BLaER1 (cell line): ENCODE results near the gene TAC4.

ENCODE experiments used
- H3K27ac ChIP-seq: shearing (Covaris generic); formaldehyde crosslinking; 2 replicates; pipeline ENCODE4 v1.8.1; 2022
- H3K27me3 ChIP-seq: shearing (Covaris generic); formaldehyde crosslinking; 2 replicates; pipeline ENCODE4 v1.8.1; 2022
- H3K36me3 ChIP-seq: shearing (Covaris generic); formaldehyde crosslinking; 2 replicates; pipeline ENCODE4 v1.8.1; 2022
- H3K4me1 ChIP-seq: shearing (Covaris generic); formaldehyde crosslinking; 2 replicates; pipeline ENCODE4 v1.8.1; 2022
- H3K4me2 ChIP-seq: shearing (Covaris generic); formaldehyde crosslinking; 2 replicates; pipeline ENCODE4 v1.8.1; 2022
- H3K4me3 ChIP-seq: shearing (Covaris generic); formaldehyde crosslinking; 2 replicates; pipeline ENCODE4 v1.8.1; 2022
- H3K9ac ChIP-seq: shearing (Covaris generic); formaldehyde crosslinking; 2 replicates; pipeline ENCODE4 v1.8.1; 2022
- H3K9me3 ChIP-seq: shearing (Covaris generic); formaldehyde crosslinking; 2 replicates; pipeline ENCODE4 v1.8.1; 2022
- H4K20me1 ChIP-seq: shearing (Covaris generic); formaldehyde crosslinking; 2 replicates; pipeline ENCODE4 v1.8.1; 2022
- Cebpa-rat ChIP-seq: shearing (Covaris generic); IDR thresholded peaks from 2 replicates; pipeline ENCODE4 v1.8.1; 2022

Gene TAC4

DNA sequence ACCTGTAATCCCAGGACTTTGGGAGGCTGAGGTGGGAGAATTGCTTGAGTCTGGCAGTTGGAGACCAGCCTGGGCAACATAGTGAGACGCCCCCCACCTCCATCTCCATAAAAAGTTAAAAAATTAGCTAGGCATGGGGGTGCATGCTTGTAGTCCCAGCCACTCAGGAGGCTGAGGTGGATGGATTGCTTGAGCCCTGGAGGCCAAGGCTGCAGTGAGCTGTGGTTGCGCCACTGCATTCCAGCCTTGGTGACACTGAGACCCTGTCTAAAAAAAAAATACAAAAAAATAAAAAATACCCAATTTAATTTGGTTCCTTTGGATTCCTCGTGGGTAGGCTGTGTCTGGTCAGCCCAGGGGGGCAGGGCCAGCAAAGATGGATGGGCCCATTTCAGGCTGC lies 26.1 kb upstream of the TAC4 start:
- peaks cover 35% of the 10 kb centered on the region for H3K4me1 ChIP-seq
- H3K27ac ChIP-seq, result no peak overlapping the region
- H3K9me3 ChIP-seq, result no peaks in the 10 kb centered on the region
- H3K4me3 ChIP-seq, result no peak overlapping the region
- peaks cover 26% of the 10 kb centered on the region for H3K27me3 ChIP-seq
- no peak overlapping the region for H3K9ac ChIP-seq
- no peaks in the 10 kb centered on the region for H3K36me3 ChIP-seq
- H4K20me1 ChIP-seq, result no peaks in the 10 kb centered on the region
- H3K4me2 ChIP-seq, result no peak overlapping the region
- no peak for TF ChIP-seq Cebpa-rat

DNA sequence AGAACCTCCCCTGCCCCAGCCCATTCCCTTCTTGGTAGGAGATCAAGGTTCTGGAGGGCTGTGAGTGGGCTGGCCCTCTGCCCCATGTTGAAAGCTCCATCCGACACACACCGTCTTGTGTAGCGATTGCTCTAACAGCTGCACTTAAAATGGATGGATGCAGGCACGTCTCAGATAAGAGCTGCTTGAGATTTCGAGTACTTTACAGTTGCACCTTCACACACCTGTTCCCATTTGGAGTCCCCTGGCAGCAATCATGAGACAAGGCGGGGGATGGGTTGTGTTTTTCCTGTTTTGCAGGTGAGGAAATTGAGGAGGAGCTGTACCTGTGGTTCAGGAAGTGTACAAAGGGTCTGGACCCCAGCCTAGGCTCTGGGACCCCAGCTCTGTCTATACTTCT lies 25.6 kb upstream of the TAC4 start:
- H3K27me3 ChIP-seq, result peaks cover 26% of the 10 kb centered on the region
- H3K4me1 ChIP-seq, result peaks cover 36% of the 10 kb centered on the region
- no peak for TF ChIP-seq Cebpa-rat
- H3K27ac ChIP-seq, result no peak overlapping the region
- H3K4me2 ChIP-seq, result 0 out of 2 replicates have a peak overlapping the region, but pooled peaks have one; percentile 34
- H3K4me3 ChIP-seq, result no peak overlapping the region
- H3K36me3 ChIP-seq, result no peaks in the 10 kb centered on the region
- no peaks in the 10 kb centered on the region for H4K20me1 ChIP-seq
- no peak overlapping the region for H3K9ac ChIP-seq
- H3K9me3 ChIP-seq, result no peaks in the 10 kb centered on the region

DNA sequence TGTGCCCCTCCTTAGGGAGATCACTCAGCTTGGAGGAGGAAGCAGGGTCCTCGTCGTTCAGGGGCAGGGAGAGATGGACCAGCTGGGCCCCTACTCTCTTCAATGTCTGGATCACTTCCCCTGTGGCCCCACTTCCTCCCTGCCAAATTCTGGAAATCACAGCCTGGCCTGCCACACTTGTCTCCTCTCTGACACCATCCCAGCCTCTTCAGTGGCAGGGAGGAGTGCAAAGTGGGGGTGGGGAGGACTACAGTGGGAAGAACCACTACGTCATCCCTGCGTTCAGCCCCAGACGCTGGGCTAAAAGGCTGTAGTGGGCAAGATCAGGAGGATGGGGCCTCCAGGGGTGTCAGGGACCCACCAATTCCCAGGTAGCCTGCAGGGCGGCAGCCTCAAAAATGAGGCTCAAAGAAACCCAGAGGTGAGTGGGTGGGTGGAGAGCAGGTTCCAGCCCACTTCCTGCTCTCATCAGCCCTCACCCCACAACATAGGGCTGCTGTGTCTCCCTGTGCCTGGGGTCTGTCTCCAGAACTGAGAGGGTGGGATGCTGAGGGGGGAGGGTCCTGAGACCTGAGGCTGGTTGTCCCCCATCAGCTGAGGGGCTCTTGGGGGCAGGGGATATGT lies 25.0 kb upstream of the TAC4 start:
- H3K27me3 ChIP-seq, result peaks cover 22% of the 10 kb centered on the region
- no peak for TF ChIP-seq Cebpa-rat
- H4K20me1 ChIP-seq, result no peaks in the 10 kb centered on the region
- H3K27ac ChIP-seq, result no peak overlapping the region
- H3K9ac ChIP-seq, result no peak overlapping the region
- H3K4me3 ChIP-seq, result no peak overlapping the region
- peak overlapping the region; percentile 34; the same call in 1 of the 2 replicates for H3K4me2 ChIP-seq
- H3K36me3 ChIP-seq, result no peaks in the 10 kb centered on the region
- no peaks in the 10 kb centered on the region for H3K9me3 ChIP-seq
- H3K4me1 ChIP-seq, result peaks cover 36% of the 10 kb centered on the region

DNA sequence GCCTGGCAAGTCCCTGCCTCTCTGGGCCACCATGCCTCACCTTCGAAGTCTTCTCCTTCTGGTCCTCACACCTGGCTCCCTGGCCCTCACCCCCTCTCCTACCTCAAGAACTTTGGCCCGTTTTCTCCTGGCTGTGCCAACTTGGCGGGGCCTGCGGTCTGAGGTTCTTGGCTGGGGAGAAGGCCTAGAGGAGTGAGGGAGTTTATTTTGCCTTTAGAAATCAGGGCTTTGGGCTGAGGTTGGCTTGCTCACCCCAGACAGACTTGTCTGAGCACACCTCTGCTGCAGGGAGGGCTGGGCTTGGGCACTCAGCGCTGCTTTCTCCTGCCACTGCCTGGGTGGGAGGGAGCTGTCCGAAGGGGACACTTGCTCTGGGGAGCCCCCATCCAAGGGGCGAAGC lies 23.3 kb upstream of the TAC4 start:
- Histone ChIP-seq H3K9me3 (no peaks in the 10 kb centered on the region), H3K27me3 (peaks cover 6% of the 10 kb centered on the region), H3K4me2 (no peak overlapping the region), H3K4me1 (peaks cover 21% of the 10 kb centered on the region), H4K20me1 (no peaks in the 10 kb centered on the region), H3K9ac (no peak overlapping the region), H3K36me3 (no peaks in the 10 kb centered on the region), H3K4me3 (no peak overlapping the region), H3K27ac (no peak overlapping the region)
- TF ChIP-seq Cebpa-rat, result no peak

GRCh38 chr17:49870298-49870697 lies 22.4 kb upstream of the TAC4 start:
- Histone ChIP-seq H3K4me3 (no peak overlapping the region), H3K4me1 (peaks cover 20% of the 10 kb centered on the region; the same call in 1 of the 2 replicates), H3K9ac (no peak overlapping the region), H3K4me2 (no peak overlapping the region), H4K20me1 (no peaks in the 10 kb centered on the region), H3K27me3 (no peaks in the 10 kb centered on the region), H3K27ac (no peak overlapping the region), H3K9me3 (no peaks in the 10 kb centered on the region), H3K36me3 (no peaks in the 10 kb centered on the region)
- TF ChIP-seq Cebpa-rat, result no peak

DNA sequence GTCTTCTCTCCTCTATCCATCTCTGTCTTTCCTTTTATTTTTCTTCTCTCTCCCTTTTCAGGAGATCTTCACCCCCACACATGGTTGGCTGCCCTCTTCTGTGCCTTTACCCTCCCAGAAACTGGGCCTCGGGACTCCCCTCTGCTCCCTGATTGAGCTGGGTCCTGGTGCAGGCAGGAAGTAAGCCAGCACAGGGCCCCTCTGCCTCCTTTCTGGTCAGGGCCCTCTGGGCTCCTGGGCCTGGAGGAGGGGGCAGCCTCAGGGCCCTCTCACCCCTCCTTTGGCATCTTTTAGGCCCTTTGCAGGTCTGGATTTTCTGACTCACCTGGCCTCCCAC lies 21.1 kb upstream of the TAC4 start:
- H3K4me2 ChIP-seq, result peak overlapping the region; percentile 29; the same call in 1 of the 2 replicates
- H3K27me3 ChIP-seq, result no peaks in the 10 kb centered on the region

DNA sequence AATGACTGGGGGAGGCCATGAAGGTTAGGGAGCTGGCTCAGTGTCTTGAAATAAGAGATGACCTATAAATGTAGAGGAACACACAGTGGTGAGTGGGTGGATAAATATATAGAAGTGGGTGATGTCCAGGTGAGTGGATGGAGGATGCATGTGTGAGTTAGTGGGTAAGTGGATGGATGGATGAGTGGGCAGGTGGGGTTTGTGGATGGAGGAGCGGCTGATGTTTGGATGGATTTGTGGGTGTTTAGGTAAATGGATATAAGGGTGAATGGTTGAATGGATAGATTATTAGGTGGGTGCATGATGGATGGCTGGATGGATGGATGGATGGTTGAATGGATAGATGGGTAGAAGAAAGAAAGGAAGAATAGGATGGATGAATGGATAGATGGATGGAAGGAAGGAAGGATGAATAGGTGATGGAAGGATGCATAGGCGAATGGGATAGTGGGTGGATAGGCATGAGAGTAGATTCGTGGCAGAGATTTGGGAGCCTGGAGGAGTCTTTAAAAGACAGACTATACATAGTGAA lies 19.1 kb upstream of the TAC4 start:
- Histone ChIP-seq H3K4me3 (no peak overlapping the region), H4K20me1 (peaks cover 7% of the 10 kb centered on the region; the same call in 1 of the 2 replicates), H3K36me3 (no peaks in the 10 kb centered on the region), H3K4me1 (peaks cover 18% of the 10 kb centered on the region), H3K9ac (no peak overlapping the region), H3K9me3 (no peaks in the 10 kb centered on the region), H3K27me3 (peaks cover 5% of the 10 kb centered on the region; the same call in 1 of the 2 replicates), H3K27ac (no peak overlapping the region), H3K4me2 (no peak overlapping the region)
- TF ChIP-seq Cebpa-rat, result no peak

More for the DNA sequence above, 21.1 kb upstream of the TAC4 start:
- H3K4me3 ChIP-seq, result no peak overlapping the region
- peaks cover 20% of the 10 kb centered on the region; the same call in 1 of the 2 replicates for H3K4me1 ChIP-seq
- H3K27ac ChIP-seq, result no peak overlapping the region
- H3K9ac ChIP-seq, result no peak overlapping the region
- H3K9me3 ChIP-seq, result no peaks in the 10 kb centered on the region
- no peaks in the 10 kb centered on the region for H3K36me3 ChIP-seq
- no peak for TF ChIP-seq Cebpa-rat
- H4K20me1 ChIP-seq, result no peaks in the 10 kb centered on the region

DNA sequence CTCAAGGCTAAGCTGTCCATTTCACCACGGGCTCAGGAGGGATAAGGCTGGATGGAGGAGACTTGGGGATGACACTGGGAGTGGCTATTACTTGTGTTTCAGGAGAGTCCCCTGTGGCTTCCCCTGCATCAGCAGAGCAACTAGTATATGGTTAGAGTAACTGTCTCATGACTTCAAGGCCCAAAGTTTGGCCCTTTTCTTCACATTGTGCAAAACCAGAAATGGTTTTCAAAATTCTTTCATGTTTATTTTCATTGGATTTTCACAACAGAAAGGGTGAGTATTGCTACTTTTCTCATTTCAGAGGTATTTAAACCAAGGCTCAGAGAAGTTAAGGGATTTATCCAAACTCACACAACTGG lies 18.1 kb upstream of the TAC4 start:
- Histone ChIP-seq H4K20me1 (peaks cover 7% of the 10 kb centered on the region), H3K4me1 (peaks cover 18% of the 10 kb centered on the region), H3K4me2 (no peak overlapping the region), H3K36me3 (no peaks in the 10 kb centered on the region), H3K27me3 (peaks cover 8% of the 10 kb centered on the region; the same call in 1 of the 2 replicates), H3K27ac (no peak overlapping the region), H3K9me3 (no peaks in the 10 kb centered on the region), H3K9ac (no peak overlapping the region), H3K4me3 (no peak overlapping the region)
- no peak for TF ChIP-seq Cebpa-rat

DNA sequence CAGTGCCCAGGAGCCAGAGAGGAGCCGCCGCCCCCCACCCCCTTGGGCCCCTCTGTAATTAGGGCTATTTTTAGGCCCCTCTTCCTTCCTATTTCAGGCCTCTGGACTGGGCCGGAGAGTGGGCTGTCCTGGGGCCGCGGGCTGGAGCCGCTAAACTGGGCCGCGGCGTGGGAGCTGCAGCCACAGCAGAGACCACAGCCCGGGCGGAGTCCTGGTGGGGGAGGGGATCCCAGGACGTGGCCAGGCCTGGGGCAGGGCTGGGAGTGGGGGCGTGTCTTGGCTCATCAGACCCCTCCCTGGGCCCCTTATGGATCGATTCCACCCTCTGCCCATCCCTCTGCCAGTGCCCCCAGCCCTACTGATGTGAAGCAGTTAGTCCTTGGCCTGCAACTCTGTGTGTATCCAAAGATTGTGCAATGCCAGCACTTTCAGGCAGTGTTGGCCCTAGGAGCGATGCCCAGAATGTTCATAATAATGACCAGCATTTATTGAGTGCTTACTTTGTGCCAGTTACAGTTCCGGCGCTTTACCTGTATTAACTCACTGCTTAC lies 15.0 kb upstream of the TAC4 start:
- Histone ChIP-seq H3K27ac (no peak overlapping the region; the same call in 1 of the 2 replicates), H3K9me3 (no peaks in the 10 kb centered on the region), H3K4me3 (no peak overlapping the region), H3K27me3 (peaks cover 8% of the 10 kb centered on the region; the same call in 1 of the 2 replicates), H4K20me1 (peaks cover 18% of the 10 kb centered on the region), H3K9ac (no peak overlapping the region), H3K4me1 (peaks cover 19% of the 10 kb centered on the region), H3K36me3 (no peaks in the 10 kb centered on the region), H3K4me2 (peak overlapping the region; percentile 22)
- peak; percentile 39; the same call in 1 of the 2 replicates for TF ChIP-seq Cebpa-rat

GRCh38 chr17:49861150-49861884 lies 13.4 kb upstream of the TAC4 start:
- TF ChIP-seq Cebpa-rat, result no peak
- H3K4me1 ChIP-seq, result peaks cover 21% of the 10 kb centered on the region
- H3K27ac ChIP-seq, result no peak overlapping the region
- H3K4me2 ChIP-seq, result no peak overlapping the region
- H3K27me3 ChIP-seq, result peaks cover 8% of the 10 kb centered on the region; the same call in 1 of the 2 replicates
- H4K20me1 ChIP-seq, result peaks cover 18% of the 10 kb centered on the region
- no peaks in the 10 kb centered on the region for H3K36me3 ChIP-seq
- no peak overlapping the region for H3K9ac ChIP-seq
- H3K9me3 ChIP-seq, result no peaks in the 10 kb centered on the region
- no peak overlapping the region for H3K4me3 ChIP-seq
